A204.1 (cell line): Measurements from ENCODE around the gene IL1R2.

Source experiments
- FAIRE-seq: peaks from 2 replicates; lab custom pipeline; 2012; peaks lifted over from hg19 to GRCh38; lab: Jason Lieb, UNC

IL1R2 gene

DNA sequence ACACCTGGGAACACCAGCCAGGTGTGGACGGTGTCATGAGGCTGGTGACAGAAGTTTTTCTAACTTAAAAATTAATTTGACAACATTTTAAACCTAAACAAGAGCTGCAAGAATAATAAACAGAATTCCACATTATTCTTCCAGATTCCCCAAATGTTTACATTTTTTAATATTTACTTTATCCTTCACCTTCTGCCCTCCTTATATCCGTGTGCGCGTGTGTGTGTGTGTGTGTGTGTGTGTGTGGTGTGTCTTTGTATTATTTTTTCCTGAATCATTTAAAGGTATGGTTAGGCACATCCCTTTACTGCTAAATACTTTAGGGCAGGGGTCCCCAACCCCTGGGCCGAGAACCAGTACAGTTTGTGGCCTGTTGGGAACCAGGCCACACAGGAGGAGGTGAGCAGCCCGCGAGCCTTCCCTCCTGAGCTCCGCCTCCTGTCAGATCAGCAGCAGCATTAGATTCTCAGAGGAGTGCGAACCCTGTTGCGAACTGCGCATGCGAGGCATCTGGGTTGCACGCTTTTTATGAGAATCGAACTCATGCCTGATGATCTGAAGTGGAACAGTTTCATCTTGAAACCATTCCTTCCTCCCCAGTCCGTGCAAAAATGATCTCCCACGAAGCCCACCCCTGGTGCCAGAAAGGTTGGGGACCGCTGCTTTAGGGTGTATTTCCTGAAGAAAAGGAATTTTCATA lies 16.4 kb upstream of the IL1R2 start:
- no peak for FAIRE-seq

DNA sequence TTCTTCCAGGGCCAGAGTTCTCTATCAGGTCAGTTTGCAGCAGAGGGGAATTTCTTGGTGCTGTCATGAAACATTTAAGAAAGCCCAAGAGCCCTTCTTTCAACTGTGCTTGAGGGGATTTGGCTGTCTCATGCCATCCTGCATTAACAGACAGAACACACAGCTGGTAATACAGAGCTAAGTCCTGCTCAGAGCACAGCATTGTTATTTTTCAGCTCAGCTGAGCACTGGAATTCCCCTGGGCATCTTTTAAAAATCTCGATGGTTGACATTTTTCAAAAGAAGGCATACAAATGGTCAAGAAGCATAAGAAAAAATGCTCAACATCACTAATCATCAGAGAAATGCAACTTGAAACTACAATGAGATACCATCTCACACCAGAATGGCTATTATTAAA lies 14.9 kb upstream of the IL1R2 start:
- FAIRE-seq: no peak

DNA sequence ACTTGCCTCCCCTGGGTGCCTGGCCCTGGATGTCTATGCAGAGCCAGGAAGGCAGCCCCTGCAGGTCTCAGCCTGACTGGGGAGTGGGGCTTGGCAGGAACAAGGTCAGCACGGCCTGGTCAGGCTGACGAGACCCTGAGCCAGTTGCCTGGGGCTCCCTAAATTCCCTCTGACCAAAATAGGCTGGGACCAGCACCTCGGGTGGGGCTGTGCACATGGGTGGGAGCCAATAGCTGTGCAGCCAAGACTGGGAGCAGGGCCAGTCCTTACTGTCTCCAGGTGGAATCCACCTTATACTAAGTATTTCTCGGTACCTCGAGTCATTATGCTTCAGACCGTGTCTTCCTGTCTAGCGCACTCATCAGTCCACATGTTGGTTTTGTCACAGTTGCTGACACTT lies 11.4 kb upstream of the IL1R2 start:
- FAIRE-seq: no peak

DNA sequence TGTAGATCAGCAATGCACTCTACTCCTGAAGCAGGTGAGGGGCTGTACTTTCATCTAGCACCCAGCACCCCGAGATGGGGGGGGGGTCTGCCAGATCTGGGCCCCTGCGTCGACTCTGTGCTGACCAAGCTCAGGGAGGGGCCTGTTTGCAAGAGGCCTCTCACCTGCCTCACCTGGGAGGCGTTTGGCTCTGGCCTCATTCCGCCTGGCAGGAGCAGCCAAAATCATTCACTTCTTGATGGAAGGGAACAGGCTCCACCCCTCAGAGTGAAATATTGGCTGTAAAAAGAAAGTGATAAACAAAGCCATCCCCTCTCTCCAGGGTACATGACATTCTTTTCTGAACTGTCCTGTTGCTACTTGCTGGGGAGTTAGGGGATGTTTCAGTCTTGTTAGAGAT lies 10.7 kb upstream of the IL1R2 start:
- FAIRE-seq: no peak

DNA sequence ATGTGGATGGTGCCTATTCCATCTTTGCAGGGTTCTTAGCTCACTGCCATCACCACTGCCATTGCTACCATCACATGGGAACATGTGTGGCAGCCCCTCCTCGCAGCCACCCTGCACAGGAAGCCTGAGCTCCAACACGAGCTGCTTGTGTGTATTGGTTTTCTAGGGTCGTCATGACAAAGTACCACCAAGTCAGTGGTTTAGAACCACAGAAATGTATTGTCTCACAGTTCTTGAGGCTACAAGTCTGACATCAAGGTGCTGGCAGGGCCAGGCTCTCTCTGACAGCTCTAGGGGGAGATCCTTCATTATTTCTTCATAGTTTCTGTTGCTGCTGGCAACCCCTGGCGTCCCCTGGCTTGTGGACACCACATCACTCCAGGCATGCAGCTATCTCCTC lies 10.3 kb upstream of the IL1R2 start:
- FAIRE-seq: no peak

DNA sequence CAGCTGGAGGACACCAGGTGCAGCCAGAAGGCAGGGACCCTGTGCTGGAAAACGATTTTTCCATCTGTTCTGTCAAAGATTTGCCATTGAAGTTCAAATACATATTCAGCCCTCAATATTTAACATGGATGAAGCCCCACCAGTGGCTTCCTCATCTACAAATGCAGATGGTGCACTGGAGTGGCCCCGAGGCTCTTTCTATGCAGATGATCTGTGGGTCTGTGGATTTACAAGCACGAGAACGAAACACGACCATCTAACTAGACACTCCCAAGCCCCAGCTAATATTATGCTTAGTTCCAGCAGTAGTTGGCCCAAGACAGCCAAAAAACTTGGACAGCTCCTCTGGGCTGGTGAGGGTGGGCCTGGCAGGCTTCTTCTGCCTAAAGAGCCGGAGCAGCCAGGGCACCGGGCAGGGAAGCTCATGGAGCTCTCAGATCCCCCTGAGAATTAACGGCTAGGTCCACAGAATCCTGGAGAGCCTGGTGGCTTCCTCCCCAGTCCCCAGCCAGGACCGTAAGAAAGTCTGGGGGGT lies 9.2 kb upstream of the IL1R2 start:
- FAIRE-seq: no peak

DNA sequence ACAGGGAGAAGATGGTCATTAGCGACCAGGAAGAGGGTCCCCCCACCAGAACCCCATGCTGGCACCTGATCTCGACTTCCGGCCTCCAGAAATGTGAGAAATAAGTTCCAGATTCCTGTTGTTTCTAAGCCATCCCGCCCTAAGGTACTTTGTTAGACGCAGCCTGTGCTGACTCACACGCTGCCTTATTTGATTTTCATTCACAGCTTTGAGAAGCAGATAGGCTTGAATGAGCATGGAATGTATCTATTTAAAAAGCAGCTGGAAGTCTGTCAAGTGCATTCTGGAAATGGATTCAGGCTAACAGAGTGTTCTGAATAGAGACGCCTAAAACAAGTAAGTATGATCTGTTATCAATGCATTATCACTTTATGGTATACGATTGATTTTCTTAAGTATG lies 8.3 kb upstream of the IL1R2 start:
- FAIRE-seq: no peak

DNA sequence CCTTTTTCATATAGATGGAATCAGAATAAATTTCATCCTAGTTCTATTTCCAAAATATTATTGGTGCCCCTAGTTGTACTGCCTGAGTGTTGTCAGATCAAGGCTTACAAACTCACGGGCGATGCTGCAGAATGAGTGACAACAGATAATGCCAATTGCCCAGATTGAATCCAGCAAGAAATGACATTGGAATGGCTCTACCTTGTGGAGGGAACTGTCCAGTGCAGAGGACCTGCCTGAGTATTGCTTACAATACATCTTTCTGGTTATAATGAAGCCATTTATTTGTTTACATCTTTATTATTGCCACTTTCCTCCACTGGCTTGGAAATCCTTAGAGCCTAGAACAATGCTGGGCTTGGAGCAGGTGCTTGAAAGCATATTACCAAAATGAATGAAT lies 7.8 kb upstream of the IL1R2 start:
- FAIRE-seq: no peak

DNA sequence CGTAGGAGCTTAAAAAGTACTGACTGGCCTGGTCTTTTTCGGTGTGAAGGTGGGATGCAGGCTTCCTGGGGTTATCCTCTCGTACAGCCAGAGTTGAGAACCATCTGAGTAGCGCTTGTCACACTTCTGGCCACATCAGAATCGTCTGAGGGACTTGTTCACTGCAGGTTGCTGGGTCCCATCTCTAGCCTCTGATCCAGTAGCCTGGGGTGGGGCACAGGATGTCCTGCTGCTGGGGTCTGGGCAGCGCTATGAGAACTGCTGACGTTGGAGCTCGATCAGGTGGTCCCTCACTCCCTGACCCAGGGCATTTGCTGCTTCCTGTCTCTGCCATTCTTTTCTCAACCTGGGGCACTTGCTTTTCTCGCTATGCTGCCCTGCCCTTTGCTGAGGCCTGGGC lies 7.1 kb upstream of the IL1R2 start:
- no peak for FAIRE-seq

DNA sequence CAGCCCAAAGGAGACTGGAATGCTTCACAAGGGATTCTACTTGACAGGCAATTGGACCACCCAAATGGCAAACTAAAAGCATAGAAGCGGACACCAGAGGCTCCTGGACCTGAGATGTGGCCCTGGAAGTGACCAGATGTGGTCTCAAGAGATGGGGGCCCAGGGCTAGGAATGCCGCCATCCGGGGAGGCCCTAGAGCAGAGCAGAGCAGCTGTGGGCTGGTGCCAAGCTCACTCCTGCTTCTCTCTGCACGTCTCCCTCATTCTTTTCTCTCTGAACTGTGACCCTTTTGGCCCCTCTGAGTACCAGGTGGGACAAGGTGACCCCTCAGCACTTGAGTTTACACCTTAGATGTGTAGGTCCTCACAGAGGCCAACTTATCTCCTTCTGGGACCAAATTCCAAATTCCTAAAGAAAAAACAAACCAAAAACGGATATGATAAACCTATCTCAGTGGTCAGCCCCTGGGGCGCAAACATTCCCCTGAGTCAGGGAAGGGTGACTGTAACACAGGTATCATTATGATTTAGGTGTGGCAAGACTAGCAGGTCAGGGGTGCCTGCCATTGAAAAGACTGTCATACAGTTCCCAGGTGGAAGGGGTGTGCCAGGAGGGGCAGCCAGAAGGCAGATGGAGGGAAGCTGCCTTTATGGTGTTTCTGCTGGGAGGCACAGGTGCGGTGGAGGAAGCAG lies 6.5 kb upstream of the IL1R2 start:
- FAIRE-seq: no peak

DNA sequence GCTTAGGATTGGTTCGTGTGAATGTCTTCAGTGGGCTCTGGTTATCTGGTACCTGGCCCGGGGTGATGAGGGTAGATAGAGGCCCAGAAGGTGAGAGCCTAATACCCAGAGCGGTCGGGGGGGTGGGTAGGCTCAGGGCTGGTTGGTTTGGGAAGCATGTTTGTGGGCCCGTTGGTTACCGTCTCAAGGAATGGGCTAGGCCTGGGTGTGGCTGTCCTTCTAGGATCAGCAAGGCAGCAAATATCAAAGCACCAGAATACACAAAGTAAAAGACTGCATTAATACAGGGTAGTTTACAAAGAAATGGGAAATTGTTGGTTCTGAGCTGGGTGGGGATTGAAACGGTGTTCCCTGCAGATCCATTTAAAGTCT lies 6.0 kb upstream of the IL1R2 start:
- no peak for FAIRE-seq

DNA sequence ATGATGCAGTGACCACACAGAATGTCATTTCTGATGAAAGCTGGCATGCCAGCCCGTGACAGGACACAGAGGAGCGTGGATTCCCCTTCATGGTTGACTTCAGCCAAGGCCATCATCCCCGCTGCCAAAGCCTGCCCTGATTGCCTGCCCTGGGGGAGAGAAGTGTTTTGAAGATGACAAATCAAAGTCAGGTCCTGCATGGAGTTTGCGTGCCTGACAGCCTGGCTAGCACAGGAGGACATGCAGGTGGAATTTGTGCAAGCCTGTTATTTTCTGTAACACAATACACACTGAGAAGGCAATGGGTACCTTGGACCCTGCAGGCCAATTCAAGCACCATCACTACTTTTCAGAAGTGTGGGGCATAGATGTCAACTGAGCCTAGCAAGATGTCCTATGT lies 5.4 kb upstream of the IL1R2 start:
- no peak for FAIRE-seq

DNA sequence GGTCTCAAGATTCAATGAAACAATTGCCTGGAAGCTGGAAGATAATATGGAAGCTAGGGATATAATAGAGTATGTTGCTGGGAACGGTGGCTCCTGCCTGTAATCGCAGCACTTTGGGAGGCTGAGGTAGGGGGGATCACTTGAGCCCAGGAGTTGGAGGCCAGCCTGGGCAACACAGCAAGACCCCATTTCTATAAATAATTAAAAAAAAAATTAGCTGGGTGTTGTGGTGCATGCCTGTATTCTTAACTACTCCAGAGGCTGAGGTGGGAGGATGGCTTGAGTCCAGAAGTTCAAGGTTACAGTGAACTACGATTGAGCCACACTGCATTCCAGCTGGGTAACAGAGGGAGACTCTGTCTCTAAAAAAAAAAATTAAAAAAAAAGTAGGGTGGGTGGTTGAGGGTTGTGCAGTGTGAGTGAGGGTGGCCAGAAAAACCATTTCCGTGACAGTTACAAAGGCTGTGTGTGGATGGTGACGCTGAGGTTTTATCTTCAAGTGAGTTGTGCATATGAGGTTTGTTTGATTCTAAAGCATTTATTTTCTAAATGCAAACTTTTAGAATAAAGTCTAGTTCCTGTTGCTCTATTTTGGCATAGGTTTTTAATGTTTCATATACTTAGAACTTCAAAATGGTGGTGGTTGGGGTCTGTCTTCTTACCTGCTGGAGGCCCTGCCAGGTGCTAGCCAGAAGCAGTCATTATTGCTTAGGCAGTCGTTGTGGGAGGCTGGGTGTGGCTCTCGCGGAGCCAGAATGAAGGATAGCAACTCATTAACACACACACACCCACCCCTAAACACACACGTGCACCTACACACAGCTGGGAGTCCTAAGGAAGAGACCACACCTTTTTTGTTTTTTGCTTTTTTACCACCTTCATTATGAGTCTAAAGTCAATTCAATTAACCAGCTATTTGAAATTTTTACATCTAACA lies 4.7 kb upstream of the IL1R2 start:
- FAIRE-seq: no peak

DNA sequence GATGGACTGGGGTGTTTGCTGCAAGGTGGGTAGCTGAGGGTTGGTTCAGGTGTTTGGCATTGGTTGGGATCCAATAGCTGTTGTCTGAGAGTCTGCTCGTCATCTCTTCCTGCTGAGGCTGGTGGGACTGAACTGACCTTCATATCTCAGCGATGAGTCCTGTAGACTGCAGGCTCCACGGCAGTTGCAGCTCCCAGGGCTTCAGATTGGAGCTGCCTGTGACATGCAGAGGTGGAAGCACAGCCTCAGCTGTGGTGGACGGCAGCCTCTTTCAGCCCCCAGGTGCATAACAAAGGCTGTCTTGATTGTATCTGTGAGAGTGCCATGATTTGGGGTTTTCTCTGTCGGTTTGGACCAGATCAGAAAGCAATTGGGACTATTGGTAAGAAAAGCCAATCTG lies 3.9 kb upstream of the IL1R2 start:
- no peak for FAIRE-seq

DNA sequence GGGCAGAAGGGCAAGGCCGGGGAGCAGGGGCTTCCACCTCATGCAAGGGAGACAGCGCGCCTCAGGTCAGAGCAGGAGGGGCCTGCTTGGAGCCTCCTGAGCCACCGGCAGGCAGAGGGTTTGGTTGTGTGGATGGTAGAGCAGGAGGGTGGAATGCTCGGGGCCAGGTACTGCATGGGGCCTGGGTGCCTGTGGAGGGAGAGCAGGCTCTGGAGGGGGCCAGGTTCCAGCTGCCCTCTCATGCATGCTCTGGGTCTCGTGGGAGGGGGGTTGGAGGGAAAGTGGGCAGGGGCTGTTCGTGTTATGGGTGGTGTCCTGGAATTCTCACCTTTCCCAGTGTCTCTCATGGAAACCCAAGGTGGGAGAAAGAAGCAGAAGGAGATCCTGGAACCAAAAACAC lies 3.2 kb upstream of the IL1R2 start:
- no peak for FAIRE-seq

DNA sequence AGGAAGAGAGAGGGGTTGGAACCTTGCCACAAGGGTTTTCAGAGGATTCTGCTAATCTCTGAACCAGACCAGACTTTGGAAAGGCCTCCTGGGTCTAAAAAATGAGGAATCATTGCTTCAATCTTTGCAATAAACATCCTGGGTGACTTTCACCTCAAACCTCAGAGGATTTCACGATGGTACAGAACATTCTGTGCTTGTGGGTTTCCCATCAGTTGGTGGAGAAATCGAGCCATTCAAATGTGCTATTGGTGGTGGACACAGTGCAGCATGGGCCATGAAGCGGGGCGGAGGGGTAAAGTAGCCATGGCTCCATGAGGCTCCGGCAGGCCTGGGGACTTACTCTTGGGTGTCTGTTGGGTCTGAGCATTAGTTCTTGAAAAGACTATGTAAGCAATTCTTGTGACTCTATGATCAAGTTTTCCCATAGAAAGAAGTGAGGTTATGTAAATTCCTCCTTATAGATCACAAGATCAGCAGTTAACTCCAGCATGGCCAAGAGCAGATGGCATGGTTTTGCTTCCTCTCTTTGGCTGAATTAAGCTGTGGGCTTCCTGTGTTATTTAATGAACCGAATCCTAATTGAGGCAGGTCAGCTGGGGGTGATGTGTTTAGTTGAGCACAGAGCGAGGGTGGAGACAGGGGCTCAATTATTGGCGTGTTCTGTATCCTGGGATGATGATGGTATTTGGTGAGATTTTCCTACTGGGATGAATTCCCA lies 1.9 kb upstream of the IL1R2 start:
- no peak for FAIRE-seq

DNA sequence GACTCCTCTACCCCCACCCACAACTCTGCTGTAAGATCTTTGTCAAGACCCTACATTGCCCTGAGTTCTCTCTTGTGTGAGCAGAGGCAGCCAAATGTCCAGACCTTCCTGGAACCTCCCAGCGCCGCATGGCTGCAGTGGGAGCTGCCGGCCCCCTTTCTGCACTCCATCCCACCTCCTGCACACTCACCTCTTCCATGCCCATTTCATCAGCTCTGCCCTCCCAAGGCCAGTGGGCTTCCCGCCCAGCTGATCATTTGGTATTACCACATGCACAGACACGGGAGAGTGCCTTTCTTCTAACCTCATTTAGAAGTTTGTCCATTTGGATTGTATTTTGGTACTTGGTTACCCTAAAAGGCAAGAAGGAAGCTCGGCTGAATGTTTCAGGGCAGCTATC lies 2.0 kb downstream of the IL1R2 start:
- FAIRE-seq: no peak

DNA sequence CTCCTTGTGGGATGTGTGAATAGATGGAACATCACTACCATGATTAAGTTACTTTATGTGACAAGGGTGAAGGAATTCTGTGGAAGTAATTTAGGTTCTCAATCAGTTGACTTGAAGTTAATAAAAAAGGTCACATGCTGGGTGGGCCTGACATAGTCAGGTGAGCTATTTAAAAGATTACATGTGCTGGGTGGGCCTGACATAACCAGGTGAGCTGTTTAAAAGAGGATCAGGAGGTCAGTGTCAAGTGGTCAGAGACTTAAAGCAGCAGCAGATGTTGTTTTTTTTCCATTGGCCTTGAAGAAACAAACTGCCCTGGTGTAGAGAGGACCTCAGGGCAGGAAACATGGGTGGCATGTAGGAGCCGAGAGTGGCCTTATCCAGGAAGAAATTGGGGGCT lies 3.3 kb downstream of the IL1R2 start:
- FAIRE-seq: no peak

DNA sequence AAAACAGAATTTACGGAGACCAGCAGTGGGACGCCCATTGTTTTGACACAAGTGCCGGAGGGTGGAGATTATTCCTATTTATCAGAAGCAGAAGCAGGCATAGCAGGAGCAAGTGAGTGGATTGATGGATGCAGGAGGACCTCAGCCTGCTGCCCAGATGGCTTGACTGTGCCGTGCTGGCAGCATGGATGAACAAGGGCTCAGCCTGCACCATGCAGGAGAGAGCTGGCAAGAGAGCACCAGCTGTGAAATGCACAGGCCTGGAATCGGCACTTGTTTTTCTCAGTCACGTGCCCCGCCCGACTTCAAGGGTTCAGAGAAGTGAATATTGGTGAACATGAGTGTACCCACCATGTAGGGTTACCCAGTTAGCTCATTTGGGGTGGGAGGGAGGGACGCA lies 4.0 kb downstream of the IL1R2 start:
- no peak for FAIRE-seq

DNA sequence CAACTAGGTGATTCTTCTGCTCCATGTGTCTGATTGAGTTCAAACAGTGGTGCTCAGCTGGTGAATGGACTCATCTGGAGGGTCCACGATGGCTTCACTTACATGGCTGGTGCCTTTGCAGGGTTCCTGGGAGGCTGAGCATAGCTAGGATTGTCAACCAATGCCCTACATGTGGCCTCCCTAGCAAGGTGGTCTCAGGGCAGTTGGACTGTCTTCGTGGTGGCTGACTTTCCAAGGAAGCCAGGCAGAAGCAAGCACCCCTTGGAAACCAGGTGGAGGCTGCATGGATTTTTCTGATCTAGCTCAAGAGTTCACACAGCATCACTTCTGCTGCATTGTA lies 6.8 kb downstream of the IL1R2 start:
- no peak for FAIRE-seq

DNA sequence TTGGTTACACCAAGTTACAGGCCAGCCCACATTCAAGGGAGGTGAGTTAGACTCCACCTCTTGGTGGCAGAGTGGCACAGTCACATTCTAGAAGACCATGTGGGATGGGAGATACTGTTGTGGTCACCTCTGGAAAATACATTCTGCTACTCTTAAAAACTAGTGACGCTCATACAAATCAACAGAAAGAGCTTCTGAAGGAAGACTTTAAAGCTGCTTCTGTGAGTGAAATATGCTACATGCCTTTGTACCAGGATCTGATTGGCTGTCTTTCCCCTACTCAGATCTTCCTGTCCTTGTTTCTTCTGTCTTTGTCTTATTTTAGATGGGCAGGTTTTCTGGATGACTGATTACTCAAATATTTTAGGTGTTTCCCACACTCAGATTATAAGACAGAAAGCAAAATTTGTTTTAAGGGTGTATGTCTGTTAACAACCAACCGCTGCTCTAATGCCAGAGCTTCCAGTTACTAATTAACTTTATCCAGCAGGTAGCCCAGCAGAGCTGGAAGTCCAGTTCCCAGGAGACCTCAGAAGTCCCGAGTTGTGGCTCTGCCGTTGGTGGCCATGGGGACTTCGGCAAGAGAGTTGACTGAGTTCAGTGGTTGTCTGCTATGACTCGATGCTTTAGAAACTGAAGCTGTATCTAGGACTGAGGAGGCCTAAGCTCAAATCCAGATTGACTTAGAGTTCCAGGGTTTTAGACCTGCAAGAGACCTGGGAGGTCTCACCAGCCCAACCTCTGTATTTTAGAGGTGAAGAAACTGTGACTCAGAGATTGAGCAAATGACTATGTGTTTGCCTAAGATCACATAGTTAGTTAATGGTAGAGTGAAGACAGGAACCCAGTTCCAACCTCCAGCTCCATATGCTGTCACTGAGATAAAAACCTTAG lies 7.4 kb downstream of the IL1R2 start:
- FAIRE-seq: no peak

DNA sequence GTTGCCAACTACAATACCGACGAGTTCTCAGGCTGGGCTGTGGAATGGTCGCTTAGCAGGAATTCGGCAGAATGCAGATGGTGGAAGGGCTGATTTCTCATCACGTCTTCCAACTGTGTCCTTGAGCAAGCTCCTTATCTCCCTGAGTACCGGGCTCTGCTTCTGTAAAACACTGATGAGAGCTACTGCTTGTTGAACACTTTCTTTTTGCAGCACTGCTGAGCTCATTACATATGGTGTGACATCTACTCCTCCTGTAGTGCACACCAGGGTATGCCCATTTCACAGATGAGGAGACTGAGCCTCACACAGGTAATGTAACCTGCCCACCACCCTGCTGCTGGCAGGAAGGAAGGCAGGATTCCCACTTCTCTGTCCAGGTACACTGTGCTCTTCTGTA lies 8.3 kb downstream of the IL1R2 start:
- no peak for FAIRE-seq
